H9 (cell line): ENCODE data around the gene SLC34A3. TPM values are rescaled to one million over a fixed set of nuclear protein-coding genes. Genes with fewer than 3 reads are reported as not detected.

Experiments
- DNase-seq: peaks from one replicate; pipeline ENCODE4 v3.0.0-alpha.2; 2017
- H2AFZ ChIP-seq: one replicate; pipeline ENCODE4 v1.6.1; 2013; ENCODE audit warnings: mild to moderate bottlenecking, low read length, control low read depth, moderate library complexity
- H2AK5ac ChIP-seq: 2 replicates; pipeline ENCODE4 v1.6.1; 2013; ENCODE audit warnings: low read length, control low read depth, mixed read lengths; ENCODE audit not compliant: insufficient read length
- H2BK120ac ChIP-seq: one replicate; pipeline ENCODE4 v1.6.1; 2013; ENCODE audit warnings: low read depth, mild to moderate bottlenecking, low read length, control low read depth, inconsistent platforms; ENCODE audit not compliant: poor library complexity, severe bottlenecking
- H2BK12ac ChIP-seq: 2 replicates; pipeline ENCODE4 v1.6.1; 2013; ENCODE audit warnings: low read length, control low read depth, mixed read lengths, low read depth; ENCODE audit not compliant: insufficient read length
- H2BK15ac ChIP-seq: 2 replicates; pipeline ENCODE4 v1.6.1; 2013; ENCODE audit warnings: low read depth, low read length, control low read depth
- H2BK20ac ChIP-seq: one replicate; pipeline ENCODE4 v1.6.1; 2013; ENCODE audit warnings: low read depth, mild to moderate bottlenecking, low read length, control low read depth, inconsistent platforms; ENCODE audit not compliant: poor library complexity, severe bottlenecking
- H2BK5ac ChIP-seq: 2 replicates; pipeline ENCODE4 v1.6.1; 2013; ENCODE audit warnings: low read length, control low read depth, mixed read lengths; ENCODE audit not compliant: insufficient read length
- H3K14ac ChIP-seq: 2 replicates; pipeline ENCODE4 v1.6.1; 2013; ENCODE audit warnings: low read length, control low read depth; ENCODE audit not compliant: insufficient read depth
- H3K18ac ChIP-seq: 2 replicates; pipeline ENCODE4 v1.6.1; 2013; ENCODE audit warnings: low read depth, mild to moderate bottlenecking, mixed read lengths, low read length, control low read depth; ENCODE audit not compliant: insufficient read length
- H3K23ac ChIP-seq: 2 replicates; pipeline ENCODE4 v1.6.1; 2013; ENCODE audit warnings: low read length, control low read depth, mixed read lengths, low read depth; ENCODE audit not compliant: insufficient read length
- H3K23me2 ChIP-seq: 2 replicates; pipeline ENCODE4 v1.6.1; 2013; ENCODE audit warnings: low read depth, mild to moderate bottlenecking, mixed read lengths, low read length, control low read depth; ENCODE audit not compliant: insufficient read length, poor library complexity, severe bottlenecking
- H3K27ac ChIP-seq: 2 replicates; pipeline ENCODE4 v1.5.1; 2013; ENCODE audit warnings: low read length, control low read depth, mixed read lengths, low read depth; ENCODE audit not compliant: insufficient read length
- H3K27me3 ChIP-seq: 2 replicates; pipeline ENCODE4 v1.6.1; 2013; ENCODE audit warnings: low read length, control low read depth, inconsistent platforms; ENCODE audit not compliant: insufficient read depth
- H3K4ac ChIP-seq: 2 replicates; pipeline ENCODE4 v1.6.1; 2013; ENCODE audit warnings: low read depth, mild to moderate bottlenecking, control low read depth, inconsistent platforms, low read length, moderate library complexity
- H3K4me1 ChIP-seq: 2 replicates; pipeline ENCODE4 v1.6.1; 2013; ENCODE audit warnings: low read length, control low read depth, inconsistent platforms; ENCODE audit not compliant: insufficient read depth
- H3K4me2 ChIP-seq: 2 replicates; pipeline ENCODE4 v1.6.1; 2013; ENCODE audit warnings: low read length, control low read depth, mixed read lengths; ENCODE audit not compliant: insufficient read length, insufficient read depth
- H3K56ac ChIP-seq: 2 replicates; pipeline ENCODE4 v1.6.1; 2013; ENCODE audit warnings: low read depth, mild to moderate bottlenecking, mixed read lengths, low read length, control low read depth; ENCODE audit not compliant: insufficient read length
- H3K79me1 ChIP-seq: 2 replicates; pipeline ENCODE4 v1.6.1; 2013; ENCODE audit warnings: low read depth, mild to moderate bottlenecking, moderate library complexity, low read length, control low read depth, inconsistent platforms; ENCODE audit not compliant: insufficient read depth, poor library complexity, severe bottlenecking
- H3K79me2 ChIP-seq: 2 replicates; pipeline ENCODE4 v1.6.1; 2013; ENCODE audit warnings: low read length, control low read depth, inconsistent platforms; ENCODE audit not compliant: insufficient read depth
- H3K9ac ChIP-seq: 2 replicates; pipeline ENCODE4 v1.6.1; 2013; ENCODE audit warnings: low read length, control low read depth, mixed read lengths; ENCODE audit not compliant: insufficient read length; ENCODE audit errors: extremely low read depth
- H3K9me3 ChIP-seq: one replicate; pipeline ENCODE4 v1.6.1; 2013; ENCODE audit warnings: low read depth, low read length, inconsistent platforms; ENCODE audit not compliant: control insufficient read depth
- H3T11ph ChIP-seq: one replicate; pipeline ENCODE4 v1.6.1; 2013; ENCODE audit warnings: mild to moderate bottlenecking, low read length, control low read depth, inconsistent platforms
- H4K20me1 ChIP-seq: one replicate; pipeline ENCODE4 v1.6.1; 2013; ENCODE audit not compliant: control insufficient read depth, insufficient read length, insufficient read depth
- H4K5ac ChIP-seq: 2 replicates; pipeline ENCODE4 v1.6.1; 2013; ENCODE audit warnings: low read depth, mild to moderate bottlenecking, mixed read lengths, low read length, control low read depth; ENCODE audit not compliant: insufficient read length
- H4K8ac ChIP-seq: replicated peaks from 2 replicates; pipeline ENCODE4 v1.6.1; 2013; ENCODE audit warnings: low read length, control low read depth, mixed read lengths, low read depth; ENCODE audit not compliant: insufficient read length
- H4K91ac ChIP-seq: 2 replicates; pipeline ENCODE4 v1.6.1; 2013; ENCODE audit warnings: low read depth, mild to moderate bottlenecking, moderate library complexity, mixed read lengths, low read length, control low read depth; ENCODE audit not compliant: insufficient read length
- H3K27ac Mint-ChIP-seq, 3 experiments: 2 replicates in 2 of 3; 3 replicates in 1 of 3; pipeline ENCODE4 v1.8.0; 2020 to 2021; ENCODE audit warnings: mixed read lengths in 3 of 3, mild to moderate bottlenecking in 1 of 3, moderate library complexity in 1 of 3
- H3K27me3 Mint-ChIP-seq: 2 replicates; pipeline ENCODE4 v1.8.0; 2021; ENCODE audit warnings: low read depth, mild to moderate bottlenecking, moderate library complexity, mixed read lengths
- H3K36me3 Mint-ChIP-seq, 3 experiments: 2 replicates in 2 of 3; 3 replicates in 1 of 3; pipeline ENCODE4 v1.8.0; 2020 to 2021; ENCODE audit warnings: low read depth in 3 of 3, mixed read lengths in 3 of 3; ENCODE audit not compliant: insufficient read depth in 1 of 3
- H3K4me1 Mint-ChIP-seq, 2 experiments: 2 replicates each; pipeline ENCODE4 v1.8.0; 2020; ENCODE audit warnings: mixed read lengths in 2 of 2
- H3K4me3 Mint-ChIP-seq, 2 experiments: 2 replicates in 1 of 2; 3 replicates in 1 of 2; pipeline ENCODE4 v1.8.0; 2020 to 2021; ENCODE audit warnings: mild to moderate bottlenecking in 2 of 2, mixed read lengths in 2 of 2, moderate library complexity in 1 of 2
- H3K9me3 Mint-ChIP-seq, 2 experiments: 2 replicates in 1 of 2; 3 replicates in 1 of 2; pipeline ENCODE4 v1.8.0; 2020; ENCODE audit warnings: mild to moderate bottlenecking in 2 of 2, mixed read lengths in 2 of 2, moderate library complexity in 1 of 2
- WGBS: extraction: QIAGEN DNeasy Blood & Tissue Kit; methylation state at CpG from one replicate; pipeline ENCODE4 v1.1.7; 2013; ENCODE audit warnings: missing lambda C conversion rate, low lambda C conversion rate, mixed read lengths; ENCODE audit not compliant: insufficient read length; ENCODE audit errors: extremely low coverage; 5-methylcytosine and 5-hydroxymethylcytosine counted together
- total RNA-seq: library from RNA; stranded (reverse); gene quantifications from 2 replicates; pipeline ENCODE4 v1.2.1, GENCODE V29; 2021
- TF ChIP-seq, protein P1 (sequence below): fragments of 200-600 bp; sonication (generic); conservative IDR thresholded peaks from 3 replicates; pipeline ENCODE4 v1.8.0; 2021; ENCODE audit warnings: antibody characterized with exemption, mild to moderate bottlenecking

The SLC34A3 gene
- total RNA-seq, 1 experiment from 2014 or later, result not detected

DNA sequence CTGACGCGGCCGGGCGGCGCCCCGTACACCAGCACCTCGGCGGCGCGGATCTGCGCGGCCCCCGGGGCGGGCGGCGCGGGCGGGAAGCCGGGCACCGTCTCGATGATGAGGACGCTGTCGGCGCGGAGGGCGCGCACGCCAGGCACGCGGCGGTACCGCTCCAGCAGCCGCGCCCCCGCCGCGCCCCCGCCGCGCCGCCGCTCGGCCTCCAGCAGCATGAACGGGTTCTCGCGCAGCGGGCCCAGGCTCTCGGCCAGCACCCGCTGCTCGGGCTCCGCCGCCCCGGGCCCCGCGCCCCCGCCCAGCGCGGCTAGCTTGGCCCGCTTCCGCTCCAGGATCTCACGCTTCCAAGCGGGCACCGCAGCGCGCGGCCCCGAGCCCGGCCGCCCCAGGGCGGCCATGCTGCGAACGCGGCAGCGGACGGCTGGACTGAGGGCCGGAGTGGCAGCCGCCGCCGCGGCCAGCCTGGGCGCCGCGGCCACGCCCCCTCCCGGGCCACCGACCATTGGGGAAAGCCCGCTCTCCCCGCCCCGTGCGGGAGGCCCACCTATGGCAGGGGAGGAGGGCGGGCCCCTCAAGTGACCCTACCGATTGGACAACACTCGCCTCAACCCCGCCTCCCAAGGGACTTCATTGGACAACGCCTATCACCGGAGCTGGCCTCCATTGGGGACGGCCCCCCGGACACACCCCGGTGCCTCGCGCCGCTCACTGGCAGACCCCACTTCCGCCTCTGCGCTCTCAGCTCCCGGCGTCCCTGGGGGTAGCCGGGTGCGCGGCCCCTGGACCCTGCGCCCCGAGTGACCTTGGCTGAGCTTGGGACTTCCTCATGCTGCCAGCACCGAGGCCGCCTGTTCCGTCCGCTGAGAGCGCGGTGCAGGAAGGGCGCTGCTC, 30.1 kb upstream of the SLC34A3 start, which contains the start of gene TPRN:
TPRN (minus strand) TSS at position 431 of the 894 bp plus-strand sequence; CDS start at position 401, 30 bp downstream.
- Histone ChIP-seq H3K56ac (no peak within 1 kb of the TSS), H3K23ac (no peak within 1 kb of the TSS), H4K91ac (no peak within 1 kb of the TSS), H3K9me3 (no peaks in the 10 kb centered on the region), H2BK20ac (no peak within 1 kb of the TSS), H4K5ac (no peak within 1 kb of the TSS), H4K8ac (no peak within 1 kb of the TSS), H3K27me3 (no peaks in the 10 kb centered on the region), H2BK15ac (no peak within 1 kb of the TSS), H2AFZ (no peak within 1 kb of the TSS), H2AK5ac (no peak within 1 kb of the TSS), H2BK120ac (no peak within 1 kb of the TSS), H3K79me1 (peaks cover 13% of the 10 kb centered on the region), H3K9ac (peak within 1 kb of the TSS; percentile 67), H3K4ac (no peak within 1 kb of the TSS), H3K23me2 (peaks cover 8% of the 10 kb centered on the region), H3K4me1 (no peaks in the 10 kb centered on the region; the same call in 1 of the 2 replicates), H3T11ph (no peak within 1 kb of the TSS), H4K20me1 (no peaks in the 10 kb centered on the region), H3K18ac (peak within 1 kb of the TSS; percentile 52), H3K14ac (peak within 1 kb of the TSS; percentile 86; the same call in 1 of the 2 replicates), H2BK5ac (no peak within 1 kb of the TSS), H2BK12ac (no peak within 1 kb of the TSS), H3K4me2 (peak within 1 kb of the TSS; percentile 65), H3K79me2 (peaks cover 6% of the 10 kb centered on the region; the same call in 1 of the 2 replicates), H3K27ac (no peak within 1 kb of the TSS)
- peak; percentile 99 for DNase-seq
- peak within 1 kb of the TSS; percentile 78 to 88 for H3K4me3 Mint-ChIP-seq
- TF ChIP-seq, protein P1, sequence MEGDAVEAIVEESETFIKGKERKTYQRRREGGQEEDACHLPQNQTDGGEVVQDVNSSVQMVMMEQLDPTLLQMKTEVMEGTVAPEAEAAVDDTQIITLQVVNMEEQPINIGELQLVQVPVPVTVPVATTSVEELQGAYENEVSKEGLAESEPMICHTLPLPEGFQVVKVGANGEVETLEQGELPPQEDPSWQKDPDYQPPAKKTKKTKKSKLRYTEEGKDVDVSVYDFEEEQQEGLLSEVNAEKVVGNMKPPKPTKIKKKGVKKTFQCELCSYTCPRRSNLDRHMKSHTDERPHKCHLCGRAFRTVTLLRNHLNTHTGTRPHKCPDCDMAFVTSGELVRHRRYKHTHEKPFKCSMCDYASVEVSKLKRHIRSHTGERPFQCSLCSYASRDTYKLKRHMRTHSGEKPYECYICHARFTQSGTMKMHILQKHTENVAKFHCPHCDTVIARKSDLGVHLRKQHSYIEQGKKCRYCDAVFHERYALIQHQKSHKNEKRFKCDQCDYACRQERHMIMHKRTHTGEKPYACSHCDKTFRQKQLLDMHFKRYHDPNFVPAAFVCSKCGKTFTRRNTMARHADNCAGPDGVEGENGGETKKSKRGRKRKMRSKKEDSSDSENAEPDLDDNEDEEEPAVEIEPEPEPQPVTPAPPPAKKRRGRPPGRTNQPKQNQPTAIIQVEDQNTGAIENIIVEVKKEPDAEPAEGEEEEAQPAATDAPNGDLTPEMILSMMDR, result no peak
- H3K36me3 Mint-ChIP-seq, result peaks cover 0 to 6% (median 0%) of the 10 kb centered on the region in 3 experiments; a peak in 4 of 7 replicates
- H3K4me1 Mint-ChIP-seq, result peaks cover 14 to 31% of the 10 kb centered on the region in 2 experiments
- H3K27ac Mint-ChIP-seq, result peak within 1 kb of the TSS; percentile 18 to 82 (median 66); a peak in 1 of 7 replicates
- no CpG with 5 or more reads among the region's 118 CpGs for WGBS
- H3K27me3 Mint-ChIP-seq, result peaks cover 2% of the 10 kb centered on the region; the same call in 1 of the 2 replicates
- no peaks in the 10 kb centered on the region for H3K9me3 Mint-ChIP-seq
